ENCODE measurements around the gene RAPGEF4.
"Not testable (repeated sequence)": the region's sequence is repeated elsewhere in the genome, so short reads cannot be mapped to it uniquely, and the experiment has no call there.

Gene RAPGEF4

DNA sequence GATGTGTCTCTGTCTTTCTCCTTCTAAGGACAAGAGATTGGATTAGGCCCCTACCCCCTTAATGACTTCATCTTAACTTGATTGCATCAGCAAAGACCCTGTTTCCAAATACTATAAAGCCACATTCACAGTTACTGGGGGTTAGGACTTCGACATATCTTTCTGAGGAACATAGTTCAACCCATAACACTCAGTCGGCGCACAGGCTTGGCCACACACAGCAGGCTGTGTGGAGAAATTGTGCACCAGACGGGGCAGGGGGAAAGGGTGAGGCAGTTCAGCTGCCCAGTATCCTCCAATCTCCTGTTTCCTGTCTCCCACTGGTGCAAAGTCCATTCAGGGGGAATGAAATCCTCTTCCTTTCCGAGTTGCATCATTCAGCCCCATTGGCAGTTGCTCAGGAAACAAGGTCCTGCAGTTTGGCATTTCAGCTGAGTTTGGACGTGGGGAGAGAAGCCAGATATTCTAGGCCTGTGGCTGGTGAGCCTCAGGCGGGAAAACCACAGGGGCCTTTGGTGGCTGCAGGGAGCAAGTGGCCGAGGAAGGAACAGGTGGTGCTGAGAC lies 9.4 kb upstream of the RAPGEF4 start:
- DNase-seq = no peak

DNA sequence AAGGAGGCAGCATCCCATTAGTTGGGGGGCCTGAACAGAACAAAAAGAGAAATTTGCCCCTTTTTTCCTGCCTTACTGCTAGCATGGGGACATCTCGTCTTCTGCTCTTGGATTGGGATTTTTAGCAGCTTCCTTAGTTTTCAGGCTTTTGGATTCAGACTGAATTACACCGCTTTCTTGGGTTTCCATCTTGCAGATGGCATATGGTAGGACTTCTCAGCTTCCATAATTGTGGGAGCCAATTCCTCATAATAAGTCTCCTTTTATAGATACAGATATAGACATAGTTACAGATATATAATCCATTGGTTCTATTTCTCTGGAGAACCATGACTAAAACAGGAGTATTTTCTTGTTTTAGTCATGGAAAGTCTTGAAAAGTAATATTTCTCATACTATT lies 5.2 kb upstream of the RAPGEF4 start:
- no peak for DNase-seq

DNA sequence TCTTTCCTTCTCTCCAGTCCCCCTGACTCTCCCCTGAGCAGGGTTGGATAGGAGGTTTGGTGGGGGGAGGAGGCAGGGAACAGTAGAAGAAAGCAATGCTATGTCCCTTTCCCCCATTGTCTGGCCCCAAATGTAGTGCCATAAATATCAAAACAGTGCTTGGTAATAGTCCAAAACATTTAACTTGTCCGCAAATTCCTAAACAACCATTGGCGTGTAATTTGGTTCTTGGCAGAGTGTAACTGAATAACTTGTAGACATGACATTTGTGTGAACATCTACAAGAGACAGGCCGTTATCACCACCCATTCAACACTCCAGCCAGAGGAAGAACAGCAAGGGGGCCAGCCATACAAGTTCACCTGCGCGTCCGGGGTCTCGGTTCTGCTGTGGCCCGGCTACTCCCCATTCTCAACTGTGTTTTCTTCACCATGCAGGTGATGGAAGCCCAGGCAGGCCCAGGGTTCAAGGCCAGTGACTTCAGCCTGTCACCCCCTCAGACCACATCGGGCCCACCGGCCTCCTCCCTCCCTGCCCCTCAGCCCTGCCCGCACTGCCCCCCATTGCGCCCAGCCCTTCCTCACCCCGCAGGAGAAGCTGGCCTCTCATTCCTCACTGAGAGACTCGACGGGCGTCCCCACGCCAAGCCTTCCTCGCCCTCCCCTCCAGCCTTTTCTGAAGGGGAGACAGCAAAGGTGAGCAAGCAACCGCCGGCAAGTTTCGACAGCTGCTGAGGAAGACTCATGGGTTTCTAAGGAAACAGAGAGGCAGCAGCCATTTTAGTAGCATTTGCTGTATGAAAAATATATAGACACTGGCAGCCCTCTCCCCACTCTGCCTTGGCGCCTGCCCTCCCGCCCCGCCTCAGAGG lies 699 bp upstream of the RAPGEF4 start:
- DNase-seq = no peak

DNA sequence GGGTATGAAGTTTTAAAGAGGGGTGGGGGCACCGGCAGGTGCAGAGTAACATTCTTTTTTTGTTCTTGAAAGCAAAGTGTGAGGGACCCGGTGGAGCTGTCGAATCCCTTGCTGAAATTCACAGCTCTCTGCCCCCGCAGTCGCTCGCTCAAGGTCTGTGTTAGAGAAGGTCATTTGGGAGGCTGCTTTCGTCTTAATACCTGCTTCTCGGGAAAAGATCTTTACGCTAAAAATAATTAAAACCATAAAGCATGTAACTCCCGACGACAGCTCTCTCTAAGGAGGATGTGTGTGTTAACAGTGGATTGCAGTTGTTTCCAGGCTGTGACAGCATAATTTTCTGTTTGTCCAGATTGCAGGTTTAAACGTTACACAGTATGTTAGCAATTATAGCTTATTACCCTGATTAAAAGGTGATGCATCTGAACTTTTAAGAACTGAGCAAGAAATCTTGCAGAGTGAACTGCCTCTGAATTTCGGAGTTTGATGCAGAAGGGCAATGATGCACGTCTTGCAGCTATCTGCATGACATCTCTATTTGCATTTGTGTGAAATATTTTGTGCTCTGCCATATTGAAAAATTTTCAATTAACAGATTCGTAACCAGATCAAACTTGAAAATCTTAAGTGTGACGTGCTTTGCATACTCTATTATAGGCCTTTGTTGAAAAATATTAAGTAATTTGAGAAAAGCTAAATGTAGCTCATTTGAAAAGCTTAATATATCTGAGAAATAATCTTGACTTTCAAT lies 954 bp downstream of the RAPGEF4 start:
- no peak for DNase-seq

DNA sequence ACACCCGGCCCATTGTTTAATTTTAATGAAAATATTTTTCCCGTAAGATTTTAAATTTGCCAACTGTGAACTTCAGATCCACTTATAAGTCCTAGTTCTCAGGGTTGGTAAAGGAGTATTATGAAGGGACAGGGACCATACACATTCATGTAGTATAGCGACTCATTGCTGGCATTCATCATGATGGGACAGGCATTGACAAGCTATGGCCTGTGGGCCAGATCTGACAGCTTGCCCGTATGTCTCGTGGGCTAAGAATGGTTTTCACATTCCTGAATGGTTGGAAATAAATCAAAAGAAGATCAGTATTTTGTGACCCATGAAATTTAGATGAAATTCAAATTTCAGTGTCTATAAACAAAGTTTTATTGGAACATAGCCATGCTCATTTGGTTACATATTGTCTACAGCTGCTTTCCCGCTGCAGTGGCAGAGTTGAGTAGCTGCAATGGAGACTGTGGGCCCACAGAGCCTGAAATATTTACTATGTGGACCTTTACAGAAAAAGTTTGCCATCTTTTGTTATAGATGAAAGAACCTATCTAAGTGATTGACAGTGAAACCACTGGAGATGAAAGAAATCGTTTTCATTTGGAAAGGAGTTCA lies 4.1 kb downstream of the RAPGEF4 start:
- DNase-seq = no peak

DNA sequence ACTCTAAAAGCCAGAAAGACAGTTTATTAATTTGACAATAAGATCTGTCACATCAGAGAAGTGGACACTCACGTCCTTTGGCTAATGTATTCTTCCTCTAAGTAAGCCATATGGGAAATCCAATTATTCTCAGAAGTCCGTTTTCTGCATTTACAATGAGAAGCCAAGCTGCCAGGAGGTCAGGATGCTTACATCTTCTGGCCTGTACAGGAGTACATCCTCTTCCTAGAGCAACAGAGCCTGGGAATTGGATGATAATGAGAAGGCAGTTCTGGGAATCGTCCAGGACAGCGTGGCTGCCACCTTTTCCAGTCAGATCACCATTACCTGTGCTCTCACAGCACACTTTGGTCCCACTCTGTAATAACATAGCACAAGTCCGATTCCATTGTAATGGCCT lies 5.2 kb downstream of the RAPGEF4 start:
- DNase-seq = no peak

DNA sequence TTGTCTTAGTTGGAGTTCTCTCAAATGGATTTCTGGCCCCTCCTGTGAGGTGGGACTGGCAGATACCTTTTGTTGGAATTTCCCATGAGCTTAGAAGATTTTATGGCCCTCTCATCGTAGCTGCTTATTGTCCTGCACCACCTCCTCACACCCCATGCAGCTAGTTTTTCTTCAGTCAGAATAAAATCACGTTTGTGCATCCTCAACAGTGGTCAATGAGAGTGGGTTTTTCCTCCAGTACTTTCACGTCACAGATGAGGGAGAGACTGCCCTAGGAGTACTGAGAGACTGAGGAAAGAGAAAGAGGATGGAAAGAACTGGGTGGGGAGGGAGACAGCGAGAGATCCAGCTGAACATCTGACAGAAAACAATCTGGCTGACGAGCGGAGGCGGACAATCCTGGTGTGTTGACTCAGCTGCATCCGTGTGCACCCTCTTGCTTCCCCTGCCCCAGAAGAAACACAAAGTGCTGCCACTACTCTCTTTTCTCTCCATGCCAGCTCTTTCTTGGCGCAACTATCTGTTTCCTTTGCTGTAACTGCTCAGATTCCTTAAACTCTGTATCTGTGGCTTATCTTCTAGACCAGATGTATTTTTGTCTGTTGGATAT lies 7.4 kb downstream of the RAPGEF4 start:
- no peak for DNase-seq

DNA sequence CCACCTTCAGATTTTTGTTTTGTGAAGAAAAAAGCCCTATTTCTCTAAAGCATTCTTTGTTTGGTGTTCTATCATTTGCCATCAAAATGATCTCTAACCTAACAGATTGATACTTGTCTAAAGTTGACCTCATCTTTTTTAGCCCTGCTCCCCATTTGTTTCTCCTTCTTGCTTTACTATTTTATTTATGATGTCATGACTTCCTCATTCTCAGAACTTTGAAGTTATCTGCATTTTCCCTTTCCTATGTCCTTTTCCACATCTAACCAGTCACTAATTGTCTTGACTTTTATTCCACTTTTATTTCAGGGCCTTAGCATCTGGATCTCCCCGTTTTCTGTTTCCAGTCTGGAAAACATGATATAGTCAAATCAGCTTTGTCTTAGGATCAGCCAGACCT lies 8.3 kb downstream of the RAPGEF4 start:
- DNase-seq = no peak

DNA sequence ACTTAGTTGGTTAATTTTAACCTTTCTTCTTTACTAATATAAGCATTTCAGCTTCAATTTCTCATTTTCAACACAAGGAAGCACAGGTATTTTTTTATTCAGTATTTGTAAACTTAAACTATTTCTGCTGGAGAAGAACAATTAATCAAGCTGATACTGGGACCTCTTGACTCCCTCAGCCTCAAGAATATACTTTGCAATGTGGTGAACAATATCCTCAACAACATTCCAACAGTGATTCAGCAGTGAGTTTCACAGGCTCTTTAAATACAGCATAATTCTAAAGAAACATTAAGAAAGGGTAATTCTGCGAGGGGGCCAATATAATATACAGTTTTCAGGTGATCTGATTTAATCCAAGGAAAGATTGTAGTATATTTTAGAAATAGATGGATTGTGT lies 10.0 kb downstream of the RAPGEF4 start:
- no peak for DNase-seq

DNA sequence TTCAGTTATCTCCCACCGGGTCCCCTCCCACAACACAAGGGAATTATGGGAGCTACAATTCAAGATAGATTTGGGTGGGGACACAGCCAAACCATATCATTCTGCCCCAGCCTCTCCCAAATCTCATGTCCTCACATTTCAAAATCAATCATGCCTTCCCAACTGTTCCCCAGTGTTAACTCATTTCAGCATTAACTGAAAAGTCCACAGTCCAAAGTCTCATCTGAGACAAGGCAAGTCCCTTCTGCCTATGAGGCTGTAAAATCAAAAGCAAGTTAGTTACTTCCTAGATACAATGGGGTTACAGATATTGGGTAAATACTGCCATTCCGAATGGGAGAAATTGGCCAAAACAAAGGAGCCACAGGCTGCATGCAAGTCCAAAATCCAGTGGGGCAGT lies 12.9 kb downstream of the RAPGEF4 start:
- not testable (repeated sequence) for DNase-seq

DNA sequence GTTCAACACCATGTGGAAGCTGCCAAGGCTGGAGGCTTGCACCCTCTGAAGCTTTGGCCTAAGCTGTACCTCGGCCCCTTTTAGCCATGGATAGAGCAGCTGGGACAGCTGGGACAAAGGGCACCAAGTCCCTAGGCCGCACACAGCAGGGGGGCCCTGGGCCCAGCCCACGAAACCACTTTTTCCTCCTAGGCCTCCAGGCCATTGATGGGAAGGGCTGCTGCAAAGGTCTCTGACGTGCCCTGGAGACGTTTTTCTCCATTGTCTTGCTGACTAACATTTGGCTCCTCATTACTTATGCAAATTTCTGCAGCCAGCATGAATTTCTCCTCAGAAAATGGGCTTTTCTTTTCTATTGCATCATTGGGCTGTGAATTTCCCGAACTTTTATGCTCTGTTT lies 13.7 kb downstream of the RAPGEF4 start:
- DNase-seq = no peak

DNA sequence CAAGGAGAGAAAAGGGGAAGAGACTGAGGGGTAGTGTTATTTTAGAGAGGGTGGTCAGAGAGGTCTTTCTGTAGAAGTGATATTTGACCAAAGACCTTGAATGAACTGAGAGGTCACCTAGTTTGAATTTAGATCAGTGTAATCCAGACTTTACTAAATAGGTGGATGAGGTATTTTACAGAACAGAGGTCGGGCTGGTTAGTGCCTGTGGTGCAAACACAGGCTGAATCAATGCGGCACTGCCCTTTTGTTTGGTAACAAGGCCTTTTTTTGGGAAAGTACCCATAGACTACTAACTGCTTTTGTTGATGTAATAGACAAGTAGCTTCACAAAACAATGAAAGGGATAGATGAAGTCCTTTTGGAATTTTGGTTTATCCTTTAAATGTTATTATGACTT lies 15.9 kb downstream of the RAPGEF4 start:
- DNase-seq = no peak

DNA sequence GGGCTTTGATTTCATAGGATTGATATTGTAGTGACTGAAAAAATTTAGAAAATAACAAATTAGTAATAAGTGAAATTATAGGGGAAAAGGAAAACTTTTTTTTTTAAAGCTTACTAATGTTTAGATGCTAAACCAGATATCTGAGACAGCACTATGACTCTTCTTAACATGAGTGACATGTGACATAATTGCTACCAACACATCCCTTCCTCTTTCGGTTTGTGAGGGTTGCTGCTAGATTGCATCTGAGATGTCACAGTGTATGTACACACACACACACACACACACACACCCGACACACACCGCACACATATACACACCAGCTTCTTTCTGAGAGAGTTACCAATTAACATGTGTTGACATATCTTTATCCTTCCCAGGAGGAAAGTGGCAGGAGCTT lies 18.0 kb downstream of the RAPGEF4 start:
- no peak for DNase-seq

DNA sequence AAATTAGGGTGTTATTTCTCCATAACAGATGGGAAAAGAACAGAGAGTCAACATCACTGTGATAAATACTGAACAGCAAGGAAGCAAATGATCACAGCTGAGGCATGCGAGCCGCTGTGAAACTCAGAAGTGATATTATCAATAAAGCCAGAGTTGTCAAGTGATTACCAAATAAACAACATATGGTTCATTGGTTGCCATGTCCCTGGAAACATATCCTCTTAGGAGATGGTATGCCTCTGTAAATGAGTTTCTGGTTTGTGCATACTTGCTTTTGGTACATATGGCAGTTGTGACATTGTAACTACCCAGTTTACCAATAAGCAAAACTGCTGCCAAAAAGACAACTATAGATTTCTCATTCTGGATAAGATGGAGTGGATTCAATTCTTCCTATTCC lies 23.8 kb downstream of the RAPGEF4 start:
- DNase-seq = no peak

DNA sequence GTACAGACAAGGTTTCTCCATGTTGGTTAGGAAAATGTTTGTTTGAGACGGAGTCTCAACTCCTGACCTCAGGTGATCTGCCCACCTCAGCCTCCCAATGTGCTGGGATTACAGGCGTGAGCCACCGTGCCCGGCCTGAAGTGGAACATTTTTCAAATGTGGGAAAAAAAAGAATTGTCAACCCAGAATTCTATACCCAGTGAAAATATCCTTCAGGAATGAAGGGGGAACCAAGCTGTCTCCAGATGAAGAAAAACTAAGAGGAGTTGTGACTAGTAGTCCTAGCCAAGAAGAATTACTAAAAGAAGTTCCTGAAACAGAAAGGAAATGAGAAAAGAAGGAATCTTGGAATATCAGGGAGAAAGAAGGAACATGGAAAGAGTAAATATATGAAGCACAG lies 25.7 kb downstream of the RAPGEF4 start:
- no peak for DNase-seq

DNA sequence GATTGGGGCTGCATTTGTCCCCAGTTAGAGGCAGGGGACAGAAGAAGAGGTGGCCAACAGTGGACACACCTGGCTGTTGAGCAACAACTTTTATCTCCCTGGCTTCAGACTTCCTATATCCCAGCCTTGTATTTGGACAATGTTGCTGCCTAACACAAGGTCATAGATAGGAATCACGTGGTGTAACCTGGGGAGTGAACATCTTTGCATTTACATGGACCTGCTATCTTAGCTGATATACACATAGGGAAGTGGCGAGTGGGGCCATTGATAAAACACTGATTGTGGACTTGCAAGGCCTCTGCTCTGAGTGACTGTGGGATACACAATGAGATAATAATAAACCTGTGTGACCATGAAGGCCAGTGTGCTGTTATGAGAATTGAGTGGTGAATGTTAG lies 26.9 kb downstream of the RAPGEF4 start:
- DNase-seq = no peak

DNA sequence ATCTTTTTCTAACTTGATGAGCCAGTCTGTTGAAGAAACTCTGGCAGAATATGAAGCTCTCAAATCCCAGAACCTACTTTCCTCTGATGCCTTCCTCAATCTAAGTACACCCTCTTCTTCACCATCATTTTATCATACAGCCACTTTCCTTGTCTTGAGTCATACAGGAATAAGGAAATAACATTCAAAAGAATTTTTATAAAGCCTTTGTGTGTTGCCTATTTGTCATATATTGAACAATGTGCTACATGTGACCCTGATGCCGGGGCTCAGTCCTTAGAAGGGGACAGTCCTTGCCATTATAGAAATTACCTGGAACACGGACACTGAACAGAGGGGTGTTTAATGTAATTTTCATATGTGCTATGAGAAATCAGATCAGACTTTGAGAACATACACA lies 27.4 kb downstream of the RAPGEF4 start:
- DNase-seq = no peak

DNA sequence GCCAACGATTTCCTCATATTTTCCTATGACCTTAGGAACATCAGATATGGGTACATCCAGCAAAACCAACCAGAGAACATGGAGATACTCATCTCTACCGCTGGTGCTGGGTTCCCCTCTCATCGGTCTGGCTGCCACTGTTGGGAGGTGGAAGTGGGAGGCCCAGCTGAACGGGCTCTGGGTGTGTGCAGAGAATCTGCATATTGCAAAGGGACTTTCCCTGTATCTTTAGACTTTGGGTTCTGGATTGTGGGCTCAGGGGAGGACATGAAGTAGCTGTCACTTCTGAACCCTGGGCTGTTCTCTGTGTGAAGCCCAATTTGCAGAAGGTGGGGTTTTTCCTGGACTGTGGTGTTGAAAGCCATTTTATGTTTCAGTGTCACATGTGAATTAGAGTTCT lies 30.0 kb downstream of the RAPGEF4 start:
- DNase-seq = no peak

DNA sequence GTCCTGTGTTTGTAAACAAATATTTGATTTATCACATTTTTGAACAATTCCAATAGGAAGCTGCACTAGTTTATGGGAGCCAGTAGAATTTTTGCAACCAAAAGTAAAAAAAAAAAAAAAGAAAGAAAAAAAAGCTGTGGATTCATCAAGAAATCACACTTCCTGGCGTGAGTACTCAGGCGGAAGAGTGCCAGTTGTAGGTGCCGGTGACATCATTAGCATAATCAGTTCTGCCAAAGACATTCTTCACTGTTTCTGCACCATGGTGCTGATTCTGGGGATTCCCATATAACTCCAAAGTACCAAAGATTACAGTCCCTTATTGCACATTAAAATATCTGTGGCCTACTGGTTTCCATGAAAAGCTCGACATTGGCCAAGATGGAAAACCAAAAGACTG lies 32.8 kb downstream of the RAPGEF4 start:
- DNase-seq = no peak

DNA sequence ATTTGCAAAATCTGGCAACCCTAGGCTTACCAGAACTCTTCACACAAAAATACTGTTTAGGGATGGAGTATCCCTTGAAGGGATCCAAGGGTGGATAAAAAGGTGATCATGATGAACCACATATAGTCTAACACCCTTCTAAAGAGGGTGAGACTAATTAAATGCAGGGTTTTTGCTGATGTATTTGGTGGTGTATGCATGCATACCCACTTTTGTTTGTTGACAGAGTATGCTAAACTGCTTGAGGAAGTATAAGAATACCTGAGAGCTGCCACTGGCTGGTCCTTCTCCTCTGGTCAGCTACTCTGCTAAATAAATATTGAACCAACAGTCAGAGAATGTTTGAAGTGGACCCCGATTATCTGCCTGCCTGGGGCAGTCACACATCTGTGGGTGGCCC lies 34.2 kb downstream of the RAPGEF4 start:
- no peak for DNase-seq

DNA sequence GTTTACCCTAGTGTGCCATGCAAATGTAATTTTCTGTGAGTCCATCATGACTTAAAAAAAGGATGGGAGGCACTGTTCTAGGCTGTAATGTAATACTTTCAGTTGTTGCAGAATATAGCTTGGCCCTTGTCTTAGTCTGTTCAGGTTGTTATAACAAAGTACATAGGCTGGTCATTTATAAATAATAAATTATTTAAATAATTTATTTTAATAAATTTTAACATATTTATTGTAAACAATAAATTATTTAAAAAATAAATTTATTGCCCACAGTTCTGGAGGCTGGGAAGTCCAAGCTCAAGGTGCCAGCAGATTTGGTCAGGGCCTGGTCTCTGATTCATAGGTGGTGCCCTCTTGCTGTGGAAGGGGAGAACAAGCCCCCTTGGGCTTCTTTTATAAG lies 35.2 kb downstream of the RAPGEF4 start:
- DNase-seq = no peak

DNA sequence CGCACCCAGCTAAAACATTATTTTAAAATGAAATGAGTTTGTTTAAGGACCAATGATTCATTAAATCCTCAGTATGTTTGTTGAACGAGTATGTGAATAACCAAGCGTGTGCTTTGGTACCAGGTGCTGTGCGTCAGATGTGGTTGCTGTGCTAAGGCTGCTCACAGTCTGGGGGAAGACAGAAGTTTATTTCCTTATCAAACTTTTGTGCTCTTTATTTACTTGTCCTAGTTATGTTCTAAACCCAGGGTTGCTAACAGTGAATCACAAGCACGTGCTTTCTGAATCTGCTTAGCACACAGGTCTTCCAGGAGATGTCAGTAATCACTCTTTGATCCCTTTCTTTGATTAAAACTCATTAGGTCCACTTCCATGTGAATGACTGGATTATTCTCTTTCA lies 37.0 kb downstream of the RAPGEF4 start:
- no peak for DNase-seq

DNA sequence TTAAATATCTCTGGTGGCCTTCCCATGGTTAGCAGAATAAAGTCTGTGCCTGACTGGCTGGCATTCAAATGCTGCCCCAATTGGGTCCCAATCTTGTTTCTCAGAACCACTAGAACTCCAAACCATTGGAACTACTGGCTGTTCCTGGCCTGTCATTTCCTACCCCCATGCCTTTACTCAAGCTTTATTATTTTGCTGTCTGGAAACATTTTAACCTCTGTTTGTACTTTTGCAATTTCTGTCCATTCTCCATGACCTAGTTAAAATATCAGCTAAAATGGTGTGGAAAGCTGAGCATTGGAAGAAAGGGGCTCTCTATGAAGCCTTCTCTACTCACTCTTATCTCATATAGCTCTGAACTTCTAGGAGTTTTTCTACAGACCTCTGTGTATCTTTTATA lies 38.7 kb downstream of the RAPGEF4 start:
- no peak for DNase-seq
